Breast epithelium (tissue), 3 donors: ENCODE results near the gene MCUB.

Source experiments
- CTCF ChIP-seq, 3 donors: fragments of 450-650 bp; IDR thresholded peaks; one replicate each; pipeline ENCODE4 v1.5.1; 2016 to 2017; ENCODE audit warnings: antibody characterized with exemption in 3 of 3, mild to moderate bottlenecking in 3 of 3, moderate library complexity in 3 of 3
- POLR2A ChIP-seq: fragments of 450-650 bp; IDR thresholded peaks from one replicate; pipeline ENCODE4 v1.6.1; 2016; ENCODE audit warnings: antibody characterized with exemption, mild to moderate bottlenecking, moderate library complexity
- POLR2AphosphoS5 ChIP-seq, 3 donors: sonication (generic); formaldehyde crosslinking; IDR thresholded peaks; one replicate each; pipeline ENCODE4 v1.6.1; 2017; ENCODE audit warnings: antibody characterized with exemption in 3 of 3

- TF ChIP-seq CTCF (IDR thresholded peaks at IDR 0.05) = no peak
- TF ChIP-seq POLR2A = no peak
- no peak for TF ChIP-seq POLR2AphosphoS5 (IDR thresholded peaks at IDR 0.05)
These were observed 102.1 kb downstream of the MCUB start for GRCh38 chr4:109662116-109662515.
